ENCODE results near the gene BACE1.

DNA sequence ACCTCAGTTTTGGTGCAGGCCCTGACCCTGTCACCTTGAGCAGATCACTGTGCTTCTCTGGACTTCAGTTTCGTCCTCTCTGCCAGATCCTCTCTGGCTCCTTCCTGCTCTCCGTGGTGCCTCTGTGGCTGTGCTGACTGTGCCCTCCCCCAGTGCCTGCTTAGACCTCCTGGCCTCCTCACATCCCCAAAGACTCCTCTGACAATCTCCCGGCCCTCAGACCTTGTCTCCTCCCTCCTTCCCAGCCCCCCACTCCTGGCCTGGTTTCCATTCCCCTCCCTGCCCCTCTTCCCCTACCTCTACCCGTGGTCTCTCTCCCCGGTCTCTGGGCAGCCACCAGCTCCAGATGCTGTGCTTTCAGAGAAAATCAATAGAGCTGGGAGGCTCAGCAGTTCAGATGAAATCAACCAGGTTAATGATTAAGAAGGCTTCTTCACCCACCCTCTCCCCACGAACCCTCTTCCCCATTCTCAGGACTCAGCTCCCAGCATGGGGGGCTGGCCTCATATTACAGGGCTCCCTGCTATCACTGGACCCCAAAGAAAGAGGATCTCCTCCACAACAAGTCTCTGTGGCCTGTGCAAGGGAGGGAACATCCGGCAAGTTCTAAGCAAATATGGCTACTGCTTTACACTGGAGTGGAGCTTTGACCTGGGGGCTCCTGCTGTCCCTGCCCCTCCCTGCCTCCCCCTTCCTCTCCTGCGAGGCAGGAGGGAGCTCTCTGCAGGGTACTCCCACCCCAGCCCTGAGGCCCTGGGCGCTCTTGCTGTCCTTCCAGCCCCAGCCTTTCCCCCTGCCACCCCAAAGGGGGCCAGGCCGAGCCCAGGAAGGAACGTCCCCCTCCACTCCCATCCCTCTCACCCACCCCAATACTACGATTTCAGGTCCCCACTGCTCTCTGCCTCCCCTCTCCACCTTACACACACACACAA, 16.4 kb downstream of the BACE1 start:
- TF ChIP-seq, protein P1, sequence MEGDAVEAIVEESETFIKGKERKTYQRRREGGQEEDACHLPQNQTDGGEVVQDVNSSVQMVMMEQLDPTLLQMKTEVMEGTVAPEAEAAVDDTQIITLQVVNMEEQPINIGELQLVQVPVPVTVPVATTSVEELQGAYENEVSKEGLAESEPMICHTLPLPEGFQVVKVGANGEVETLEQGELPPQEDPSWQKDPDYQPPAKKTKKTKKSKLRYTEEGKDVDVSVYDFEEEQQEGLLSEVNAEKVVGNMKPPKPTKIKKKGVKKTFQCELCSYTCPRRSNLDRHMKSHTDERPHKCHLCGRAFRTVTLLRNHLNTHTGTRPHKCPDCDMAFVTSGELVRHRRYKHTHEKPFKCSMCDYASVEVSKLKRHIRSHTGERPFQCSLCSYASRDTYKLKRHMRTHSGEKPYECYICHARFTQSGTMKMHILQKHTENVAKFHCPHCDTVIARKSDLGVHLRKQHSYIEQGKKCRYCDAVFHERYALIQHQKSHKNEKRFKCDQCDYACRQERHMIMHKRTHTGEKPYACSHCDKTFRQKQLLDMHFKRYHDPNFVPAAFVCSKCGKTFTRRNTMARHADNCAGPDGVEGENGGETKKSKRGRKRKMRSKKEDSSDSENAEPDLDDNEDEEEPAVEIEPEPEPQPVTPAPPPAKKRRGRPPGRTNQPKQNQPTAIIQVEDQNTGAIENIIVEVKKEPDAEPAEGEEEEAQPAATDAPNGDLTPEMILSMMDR (conservative IDR thresholded peaks at IDR 0.05; ENCODE audit: low read depth in 2 of 2) = no peak
- TF ChIP-seq EZH2 (IDR thresholded peaks at IDR 0.05; ENCODE audit: low read depth, unreplicated experiment) (no peak), POLR2AphosphoS5 (IDR thresholded peaks at IDR 0.05; ENCODE audit: low read depth) (no peak), NANOG (IDR thresholded peaks at IDR 0.05; ENCODE audit: borderline replicate concordance) (no peak), JUNB (IDR thresholded peaks at IDR 0.05; ENCODE audit: unreplicated experiment) (no peak), STAT1 (IDR thresholded peaks at IDR 0.05; ENCODE audit: unreplicated experiment) (no peak), CREB1 (CRISPR knock-in tag; IDR thresholded peaks at IDR 0.05; ENCODE audit: low read depth) (no peak), EZH2phosphoT487 (IDR thresholded peaks at IDR 0.05; ENCODE audit: unreplicated experiment) (no peak)
- TF ChIP-seq, protein P2, sequence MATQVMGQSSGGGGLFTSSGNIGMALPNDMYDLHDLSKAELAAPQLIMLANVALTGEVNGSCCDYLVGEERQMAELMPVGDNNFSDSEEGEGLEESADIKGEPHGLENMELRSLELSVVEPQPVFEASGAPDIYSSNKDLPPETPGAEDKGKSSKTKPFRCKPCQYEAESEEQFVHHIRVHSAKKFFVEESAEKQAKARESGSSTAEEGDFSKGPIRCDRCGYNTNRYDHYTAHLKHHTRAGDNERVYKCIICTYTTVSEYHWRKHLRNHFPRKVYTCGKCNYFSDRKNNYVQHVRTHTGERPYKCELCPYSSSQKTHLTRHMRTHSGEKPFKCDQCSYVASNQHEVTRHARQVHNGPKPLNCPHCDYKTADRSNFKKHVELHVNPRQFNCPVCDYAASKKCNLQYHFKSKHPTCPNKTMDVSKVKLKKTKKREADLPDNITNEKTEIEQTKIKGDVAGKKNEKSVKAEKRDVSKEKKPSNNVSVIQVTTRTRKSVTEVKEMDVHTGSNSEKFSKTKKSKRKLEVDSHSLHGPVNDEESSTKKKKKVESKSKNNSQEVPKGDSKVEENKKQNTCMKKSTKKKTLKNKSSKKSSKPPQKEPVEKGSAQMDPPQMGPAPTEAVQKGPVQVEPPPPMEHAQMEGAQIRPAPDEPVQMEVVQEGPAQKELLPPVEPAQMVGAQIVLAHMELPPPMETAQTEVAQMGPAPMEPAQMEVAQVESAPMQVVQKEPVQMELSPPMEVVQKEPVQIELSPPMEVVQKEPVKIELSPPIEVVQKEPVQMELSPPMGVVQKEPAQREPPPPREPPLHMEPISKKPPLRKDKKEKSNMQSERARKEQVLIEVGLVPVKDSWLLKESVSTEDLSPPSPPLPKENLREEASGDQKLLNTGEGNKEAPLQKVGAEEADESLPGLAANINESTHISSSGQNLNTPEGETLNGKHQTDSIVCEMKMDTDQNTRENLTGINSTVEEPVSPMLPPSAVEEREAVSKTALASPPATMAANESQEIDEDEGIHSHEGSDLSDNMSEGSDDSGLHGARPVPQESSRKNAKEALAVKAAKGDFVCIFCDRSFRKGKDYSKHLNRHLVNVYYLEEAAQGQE (IDR thresholded peaks at IDR 0.05; ENCODE audit: unreplicated experiment) = no peak
- TF ChIP-seq, protein P3, sequence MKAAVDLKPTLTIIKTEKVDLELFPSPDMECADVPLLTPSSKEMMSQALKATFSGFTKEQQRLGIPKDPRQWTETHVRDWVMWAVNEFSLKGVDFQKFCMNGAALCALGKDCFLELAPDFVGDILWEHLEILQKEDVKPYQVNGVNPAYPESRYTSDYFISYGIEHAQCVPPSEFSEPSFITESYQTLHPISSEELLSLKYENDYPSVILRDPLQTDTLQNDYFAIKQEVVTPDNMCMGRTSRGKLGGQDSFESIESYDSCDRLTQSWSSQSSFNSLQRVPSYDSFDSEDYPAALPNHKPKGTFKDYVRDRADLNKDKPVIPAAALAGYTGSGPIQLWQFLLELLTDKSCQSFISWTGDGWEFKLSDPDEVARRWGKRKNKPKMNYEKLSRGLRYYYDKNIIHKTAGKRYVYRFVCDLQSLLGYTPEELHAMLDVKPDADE (IDR thresholded peaks at IDR 0.05) = no peak

All from GM23338 (cell line).